Thyroid gland (tissue), 4 donors: ENCODE measurements around the gene SLC5A9. TPM values are rescaled to one million over a fixed set of nuclear protein-coding genes. Genes with fewer than 3 reads are reported as not detected.
A peak's percentile ranks its signal among the peaks of the same experiment; 100 is the strongest.

Experiments
- DNase-seq, 2 donors: peaks; one replicate each; pipeline ENCODE4 v3.0.0-alpha.2; 2019
- H3K27ac ChIP-seq, 3 donors: fragments of 200-600 bp; sonication (generic); 1 replicate in 2 of 3; 2 replicates in 1 of 3; pipeline ENCODE4 v1.5.1; 2016 to 2019; ENCODE audit warnings: mild to moderate bottlenecking in 1 of 3, moderate library complexity in 1 of 3
- H3K27me3 ChIP-seq: fragments of 200-600 bp; sonication (generic); one replicate; pipeline ENCODE4 v1.5.1; 2019
- H3K36me3 ChIP-seq, 2 donors: fragments of 200-600 bp; sonication (generic); one replicate each; pipeline ENCODE4 v1.5.1; 2016 to 2019
- H3K4me1 ChIP-seq, 2 donors: fragments of 200-600 bp; sonication (generic); one replicate each; pipeline ENCODE4 v1.5.1; 2017 to 2019
- H3K4me3 ChIP-seq, 3 donors: fragments of 200-600 bp; sonication (generic); replicated peaks in 1 of 3; 1 replicate in 2 of 3; 2 replicates in 1 of 3; pipeline ENCODE4 v1.5.1; 2016; ENCODE audit warnings: mild to moderate bottlenecking in 1 of 3
- H3K9me3 ChIP-seq: fragments of 200-600 bp; sonication (generic); one replicate; pipeline ENCODE4 v1.5.1; 2017
- CTCF ChIP-seq, 6 experiments: fragments of 200-600 bp in 3 of 6; fragments of 450-650 bp in 3 of 6; sonication (generic) in 3 of 6; IDR thresholded peaks; one replicate each; pipeline ENCODE4 v1.5.1; 2016 to 2019; ENCODE audit warnings: antibody characterized with exemption in 6 of 6, mild to moderate bottlenecking in 2 of 6, inconsistent platforms in 1 of 6, moderate library complexity in 1 of 6
- POLR2A ChIP-seq, 2 donors: fragments of 450-650 bp; IDR thresholded peaks; one replicate each; pipeline ENCODE4 v1.6.1; 2017; ENCODE audit warnings: antibody characterized with exemption in 2 of 2, mild to moderate bottlenecking in 2 of 2, moderate library complexity in 1 of 2
- WGBS, 2 donors: methylation state at CpG; one replicate each; pipeline ENCODE4 v1.1.5; 2017; 5-methylcytosine and 5-hydroxymethylcytosine counted together
- intact Hi-C: fragments of 100-400 bp; cut with DNase I; formaldehyde crosslinking; loops from one replicate; pipeline ENCODE4 v1.15.1; 2023
- total RNA-seq, 4 donors: library from RNA; depleted of rRNA; stranded (reverse); fragments of >200 nt; gene quantifications; one replicate each; pipeline ENCODE4 v1.2.3, GENCODE V29; 2016

The SLC5A9 gene
- total RNA-seq, 4 donors from 2014 or later, result not detected

GRCh38 chr1:48196237-48196636, 26.3 kb upstream of the SLC5A9 start:
- H3K27me3 ChIP-seq, result no peaks in the 10 kb centered on the region
- no peak for TF ChIP-seq POLR2A (IDR thresholded peaks at IDR 0.05)
- no peak for TF ChIP-seq CTCF (IDR thresholded peaks at IDR 0.05)
- intact Hi-C loops, result no loop called here
- 77 to 78% methylated on average over 7 of the region's 7 CpGs for WGBS, 2 donors
- no peaks in the 10 kb centered on the region for H3K36me3 ChIP-seq
- no peaks in the 10 kb centered on the region for H3K4me1 ChIP-seq
- no peak overlapping the region for H3K27ac ChIP-seq
- no peak for DNase-seq
- H3K9me3 ChIP-seq, result no peaks in the 10 kb centered on the region
- H3K4me3 ChIP-seq, result no peak overlapping the region

- TF ChIP-seq POLR2A (IDR thresholded peaks at IDR 0.05) (no peak), CTCF (IDR thresholded peaks at IDR 0.05) (no peak)
- intact Hi-C loops, result no loop called here
- Histone ChIP-seq H3K27me3 (no peaks in the 10 kb centered on the region), H3K4me1 (no peaks in the 10 kb centered on the region), H3K9me3 (no peaks in the 10 kb centered on the region), H3K4me3 (no peak overlapping the region), H3K36me3 (no peaks in the 10 kb centered on the region), H3K27ac (no peak overlapping the region)
- no peak for DNase-seq
- 83 to 99% methylated on average over 3 of the region's 3 CpGs for WGBS, 2 donors
Measured at GRCh38 chr1:48198970-48199369, 23.5 kb upstream of the SLC5A9 start.

GRCh38 chr1:48200166-48200900, 22.2 kb upstream of the SLC5A9 start:
- DNase-seq, result no peak
- intact Hi-C loops, result no loop called here
- H3K9me3 ChIP-seq, result no peaks in the 10 kb centered on the region
- H3K27ac ChIP-seq, result no peak overlapping the region
- no peaks in the 10 kb centered on the region for H3K27me3 ChIP-seq
- WGBS, 2 donors, result 61 to 66% methylated on average over 3 of the region's 3 CpGs
- no peaks in the 10 kb centered on the region for H3K4me1 ChIP-seq
- H3K4me3 ChIP-seq, result no peak overlapping the region
- H3K36me3 ChIP-seq, result no peaks in the 10 kb centered on the region
- no peak for TF ChIP-seq POLR2A (IDR thresholded peaks at IDR 0.05)

- Histone ChIP-seq H3K27me3 (no peaks in the 10 kb centered on the region), H3K4me1 (no peaks in the 10 kb centered on the region), H3K4me3 (no peak overlapping the region), H3K27ac (no peak overlapping the region), H3K9me3 (no peaks in the 10 kb centered on the region), H3K36me3 (no peaks in the 10 kb centered on the region)
- intact Hi-C loops, result loop anchor here (2.0 kb wide), 1 partner anchor 91 kb away; no protein-coding TSS in a partner anchor
- no peak for TF ChIP-seq POLR2A (IDR thresholded peaks at IDR 0.05)
- peak; percentile 68 to 83 (median 78) for TF ChIP-seq CTCF (IDR thresholded peaks at IDR 0.05)
- 23% methylated on average over 7 of the region's 7 CpGs for WGBS, 2 donors
- DNase-seq, result peak; percentile 54 to 73
Measured at GRCh38 chr1:48202030-48202752, 20.3 kb upstream of the SLC5A9 start.

- H3K4me3 ChIP-seq, result no peak overlapping the region
- no peak for DNase-seq
- H3K27ac ChIP-seq, result no peak overlapping the region
- TF ChIP-seq POLR2A (IDR thresholded peaks at IDR 0.05), result no peak
- peak in 5 of 6 experiments; percentile 32 to 65 (median 53) for TF ChIP-seq CTCF (IDR thresholded peaks at IDR 0.05)
- H3K36me3 ChIP-seq, result no peaks in the 10 kb centered on the region
- H3K4me1 ChIP-seq, result no peaks in the 10 kb centered on the region
- intact Hi-C loops, result loop anchor here (2.0 kb wide), 1 partner anchor 93 kb away; no protein-coding TSS in a partner anchor
- 69 to 74% methylated on average over 3 of the region's 3 CpGs for WGBS, 2 donors
- H3K27me3 ChIP-seq, result no peaks in the 10 kb centered on the region
- H3K9me3 ChIP-seq, result no peaks in the 10 kb centered on the region
Measured at GRCh38 chr1:48203287-48203900, 19.1 kb upstream of the SLC5A9 start.
